Stimulated activated CD8-positive, alpha-beta memory T cell treated with anti-CD3 and anti-CD28 coated beads, Interleukin-15, amount 100 ng/mL, for 1 hour (primary cell): ENCODE measurements around the gene ULK3.

ENCODE experiments used
- DNase-seq: peaks from one replicate; pipeline ENCODE4 v3.0.0-alpha.2; 2020; ENCODE audit warnings: low read depth

Gene ULK3

GRCh38 chr15:74868059-74868458 is 25.1 kb upstream of the ULK3 start:
- no peak for DNase-seq

- DNase-seq, result no peak
Measured at GRCh38 chr15:74867466-74868038, 24.6 kb upstream of the ULK3 start.

- DNase-seq, result no peak
Measured at GRCh38 chr15:74866090-74866489, 23.1 kb upstream of the ULK3 start.

- no peak for DNase-seq
Measured at GRCh38 chr15:74865316-74865715, 22.4 kb upstream of the ULK3 start.

- no peak for DNase-seq
Measured at GRCh38 chr15:74864296-74864695, 21.3 kb upstream of the ULK3 start.

GRCh38 chr15:74863239-74864056 is 20.5 kb upstream of the ULK3 start:
- DNase-seq, result no peak

GRCh38 chr15:74858369-74858740 is 15.4 kb upstream of the ULK3 start:
- no peak for DNase-seq

GRCh38 chr15:74857671-74858368 is 14.9 kb upstream of the ULK3 start:
- DNase-seq, result no peak

GRCh38 chr15:74857082-74857655 is 14.2 kb upstream of the ULK3 start:
- DNase-seq, result no peak

GRCh38 chr15:74856537-74856936 is 13.6 kb upstream of the ULK3 start:
- no peak for DNase-seq

- DNase-seq, result no peak
Measured at GRCh38 chr15:74855857-74856256, 12.9 kb upstream of the ULK3 start.

- DNase-seq, result no peak
Measured at GRCh38 chr15:74854453-74855022, 11.6 kb upstream of the ULK3 start.

- DNase-seq, result no peak
Measured at GRCh38 chr15:74851960-74852359, 9.0 kb upstream of the ULK3 start.

GRCh38 chr15:74850393-74850792 is 7.4 kb upstream of the ULK3 start:
- no peak for DNase-seq

GRCh38 chr15:74847432-74847831 is 4.5 kb upstream of the ULK3 start:
- no peak for DNase-seq

- DNase-seq, result no peak
Measured at GRCh38 chr15:74845581-74845980, 2.6 kb upstream of the ULK3 start.

GRCh38 chr15:74845208-74845568 is 2.2 kb upstream of the ULK3 start:
- peak; percentile 22 for DNase-seq

- DNase-seq, result no peak
Measured at GRCh38 chr15:74844319-74845207, 1.6 kb upstream of the ULK3 start.

- no peak for DNase-seq
Measured at GRCh38 chr15:74843891-74844299, 939 bp upstream of the ULK3 start.

- DNase-seq, result no peak
Measured at GRCh38 chr15:74843445-74843828, 481 bp upstream of the ULK3 start.

GRCh38 chr15:74841891-74842373 is 1.0 kb downstream of the ULK3 start:
- DNase-seq, result no peak
